HG03439 (cell line): ENCODE measurements around the gene MIEN1.
"Not testable (repeated sequence)": the region's sequence is repeated elsewhere in the genome, so short reads cannot be mapped to it uniquely, and the experiment has no call there.

Source experiments
- ATAC-seq: cut with Tn5 transposase; IDR thresholded peaks from one replicate; pipeline ENCODE4 v1.9.1; 2021; ENCODE audit warnings: mild to moderate bottlenecking, moderate library complexity; ENCODE audit not compliant: unreplicated experiment

The MIEN1 gene, protein sequence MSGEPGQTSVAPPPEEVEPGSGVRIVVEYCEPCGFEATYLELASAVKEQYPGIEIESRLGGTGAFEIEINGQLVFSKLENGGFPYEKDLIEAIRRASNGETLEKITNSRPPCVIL

DNA sequence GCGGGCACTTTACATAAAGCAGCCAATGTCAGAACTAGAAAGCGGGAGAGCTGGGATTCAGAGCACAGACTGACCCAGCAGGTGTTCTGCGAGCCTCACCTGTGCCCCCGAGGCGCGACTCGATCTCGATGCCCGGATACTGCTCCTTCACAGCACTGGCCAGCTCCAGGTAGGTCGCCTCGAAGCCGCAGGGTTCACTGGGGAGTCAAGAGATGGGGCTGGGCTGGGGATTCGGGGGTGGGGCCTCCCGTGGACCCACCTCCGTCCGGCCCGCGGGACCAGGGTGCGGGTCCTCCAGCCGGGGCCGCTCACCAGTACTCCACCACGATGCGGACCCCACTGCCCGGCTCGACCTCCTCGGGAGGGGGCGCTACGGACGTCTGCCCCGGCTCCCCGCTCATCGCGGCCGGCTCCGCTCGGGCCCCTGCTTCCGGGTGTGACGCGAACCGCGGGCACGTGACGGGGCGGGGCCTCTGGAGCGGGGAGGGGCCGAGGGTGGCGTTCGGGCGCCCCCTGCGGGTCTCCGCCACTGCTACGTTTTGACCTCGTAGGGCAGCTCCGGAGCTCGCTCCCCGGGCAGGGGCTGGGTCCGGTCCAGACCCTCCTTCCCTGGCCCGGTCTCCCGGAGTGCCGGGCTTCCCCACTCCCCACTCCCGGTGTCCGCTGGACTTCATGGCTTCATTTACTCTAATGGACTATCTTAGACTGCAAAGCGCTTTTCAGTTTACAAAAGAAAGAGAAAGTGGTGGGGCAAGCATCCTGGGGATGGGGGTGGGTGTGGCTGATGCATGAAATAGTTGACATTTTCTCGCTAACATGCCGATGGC, at the start of gene MIEN1:
MIEN1 (minus strand) TSS at position 438 of the 827 bp plus-strand sequence; CDS start at position 401, 37 bp downstream.
- ATAC-seq: peak; percentile 88

DNA sequence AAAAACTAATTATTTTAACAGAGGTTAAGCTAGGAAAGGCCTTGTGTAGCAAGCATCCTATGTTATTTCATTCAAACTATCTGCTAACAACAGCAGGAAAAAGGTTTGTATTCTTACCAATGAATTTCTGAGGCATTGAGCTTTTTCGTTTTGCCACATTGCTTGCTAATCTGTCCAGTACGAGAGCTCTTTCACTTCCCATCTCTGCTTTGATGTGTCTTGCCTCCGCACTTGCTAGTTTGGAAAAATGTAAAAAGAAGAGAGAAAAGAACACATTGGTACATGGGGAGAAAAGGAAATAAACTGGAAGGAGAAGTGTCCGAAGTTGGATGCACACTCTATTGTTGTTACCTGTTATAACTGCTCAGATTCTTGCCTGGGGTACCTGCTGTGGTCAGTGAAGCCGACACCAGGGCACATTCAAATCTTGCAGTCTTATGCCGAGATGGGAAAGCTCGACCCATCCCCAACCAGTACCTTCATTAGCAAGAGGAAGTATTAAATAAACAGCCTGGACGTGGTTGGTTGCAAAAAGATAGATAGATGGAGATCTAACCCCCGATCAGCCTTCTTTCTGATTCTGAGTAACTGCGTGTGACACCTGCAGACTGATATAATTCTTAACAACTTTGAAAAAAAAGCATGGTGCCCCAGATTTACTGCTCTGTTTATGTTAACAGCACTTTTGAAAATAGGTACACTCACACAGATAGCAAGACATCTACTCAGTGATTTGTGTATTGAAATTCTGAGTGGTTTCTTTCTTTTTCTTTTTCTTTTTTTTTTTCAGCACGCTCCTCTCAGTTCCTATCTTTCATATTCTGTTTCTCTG, 47.4 kb upstream of the MIEN1 start:
- peak; percentile 52 for ATAC-seq

DNA sequence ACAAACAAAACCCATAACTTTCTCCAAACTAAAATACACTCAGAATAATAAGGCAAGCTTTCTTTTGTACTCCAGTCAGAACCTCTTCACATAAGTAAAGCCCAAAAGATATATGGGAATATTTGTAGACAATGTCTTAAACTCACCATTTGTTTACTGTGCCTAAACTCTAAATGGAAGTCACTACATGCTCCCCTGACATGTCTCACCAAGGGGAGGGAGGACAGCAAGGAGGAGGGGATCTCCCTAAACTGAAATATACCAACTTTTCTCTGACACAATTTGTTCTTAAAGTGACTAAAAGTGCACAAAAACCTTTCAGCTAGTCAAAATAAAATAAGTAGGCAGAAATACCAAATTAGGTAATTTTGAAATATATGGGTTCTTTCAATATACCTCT, 45.9 kb upstream of the MIEN1 start:
- no peak for ATAC-seq

DNA sequence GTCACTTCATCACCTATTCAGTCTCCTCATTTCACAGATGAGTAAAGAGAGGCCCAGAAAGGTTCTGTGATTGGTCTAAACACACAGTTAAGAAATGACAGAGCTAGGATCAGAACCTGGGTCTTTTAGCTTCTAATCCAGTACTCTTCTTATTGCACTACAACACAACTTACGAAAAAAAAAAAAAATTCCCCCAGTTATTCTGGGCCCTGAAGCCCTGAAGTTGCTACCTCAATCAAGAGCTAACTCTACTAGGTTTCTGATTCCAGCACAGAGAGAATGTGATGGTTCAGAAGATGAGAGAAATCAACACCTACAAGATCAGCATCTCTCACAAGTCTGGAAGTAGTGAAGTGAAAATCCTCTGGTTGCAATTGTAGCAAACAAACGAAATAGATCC, 44.7 kb upstream of the MIEN1 start:
- no peak for ATAC-seq

DNA sequence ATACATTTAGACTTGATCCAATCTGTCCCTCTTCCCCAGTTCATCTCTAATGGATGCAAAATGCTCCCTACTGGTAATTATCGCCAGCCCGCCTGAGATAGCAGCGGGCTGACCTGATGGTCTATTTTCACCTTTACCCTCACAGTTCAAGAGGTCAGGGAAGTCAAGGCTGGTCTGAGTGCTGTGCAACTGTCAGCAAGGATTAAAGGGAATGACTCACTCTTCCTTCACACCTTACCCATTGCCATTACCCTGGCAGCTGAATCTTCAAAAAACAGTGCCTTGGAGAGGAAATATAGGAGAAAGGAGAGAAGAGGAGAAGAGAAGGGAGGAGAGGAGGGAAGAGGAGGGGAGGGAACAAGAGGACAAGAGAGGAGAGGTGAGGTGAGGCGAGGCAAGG, 43.7 kb upstream of the MIEN1 start:
- no peak for ATAC-seq

DNA sequence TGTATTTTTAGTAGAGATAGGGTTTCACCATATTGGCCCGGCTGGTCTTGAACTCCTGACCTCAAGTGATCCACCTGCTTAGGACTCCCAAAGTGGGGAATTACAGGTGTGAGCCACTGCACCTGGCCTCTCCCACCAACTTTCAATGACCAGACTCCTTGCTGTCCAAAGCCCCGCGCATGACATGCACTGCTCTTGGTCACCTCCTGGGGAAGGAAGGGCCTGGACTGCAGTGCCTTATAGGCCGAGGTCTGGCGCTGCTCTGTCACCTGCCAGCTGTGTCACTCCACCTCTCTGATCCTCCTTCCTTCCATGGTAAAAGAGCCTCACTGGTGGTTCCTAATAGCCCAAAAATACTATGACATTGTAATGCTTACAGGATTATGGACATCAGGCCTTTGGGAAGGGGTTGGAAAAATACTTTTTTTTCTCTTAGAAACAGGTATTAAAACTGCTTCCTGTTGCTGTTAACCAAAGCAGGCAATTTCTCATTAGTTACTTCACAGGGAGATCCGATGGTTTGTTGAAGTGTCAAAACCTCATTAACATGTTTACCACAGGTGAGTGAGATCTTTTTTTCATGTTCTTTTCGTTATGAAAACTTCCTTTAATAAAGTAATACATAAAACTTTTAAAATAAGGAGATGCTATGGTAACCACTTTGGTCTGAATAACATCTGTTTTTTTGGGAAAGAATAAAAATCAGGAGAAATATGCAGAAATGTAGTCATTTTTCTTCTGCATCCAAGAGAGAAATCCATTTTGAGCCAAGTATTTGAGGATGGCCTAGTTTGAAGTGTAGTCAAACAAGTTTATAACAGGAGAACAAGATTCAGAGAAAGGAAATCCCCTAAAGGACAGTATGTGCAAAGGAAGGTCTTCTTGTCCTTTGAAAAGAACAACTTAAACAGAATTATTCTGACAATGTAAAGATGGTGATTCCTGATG, 42.9 kb upstream of the MIEN1 start:
- ATAC-seq: no peak

DNA sequence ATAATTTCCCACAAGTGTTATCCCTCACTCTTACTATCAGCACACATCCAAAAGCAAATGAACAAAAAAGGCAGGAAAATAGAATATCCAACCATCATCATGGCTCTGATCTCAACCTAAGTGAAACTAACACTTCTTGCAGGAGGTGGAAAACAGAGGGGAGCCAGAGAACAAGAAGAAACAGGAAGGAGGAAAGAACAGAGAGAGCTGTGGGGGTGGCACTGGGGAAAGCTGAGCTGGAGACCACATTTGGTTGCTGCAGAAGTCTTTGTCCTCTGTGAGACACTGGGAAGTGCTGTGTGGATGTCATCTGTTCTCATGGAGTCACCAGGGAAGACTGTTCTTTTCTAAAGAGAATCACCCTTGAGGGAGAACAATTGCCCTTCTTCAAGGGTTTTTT, 42.1 kb upstream of the MIEN1 start:
- no peak for ATAC-seq

DNA sequence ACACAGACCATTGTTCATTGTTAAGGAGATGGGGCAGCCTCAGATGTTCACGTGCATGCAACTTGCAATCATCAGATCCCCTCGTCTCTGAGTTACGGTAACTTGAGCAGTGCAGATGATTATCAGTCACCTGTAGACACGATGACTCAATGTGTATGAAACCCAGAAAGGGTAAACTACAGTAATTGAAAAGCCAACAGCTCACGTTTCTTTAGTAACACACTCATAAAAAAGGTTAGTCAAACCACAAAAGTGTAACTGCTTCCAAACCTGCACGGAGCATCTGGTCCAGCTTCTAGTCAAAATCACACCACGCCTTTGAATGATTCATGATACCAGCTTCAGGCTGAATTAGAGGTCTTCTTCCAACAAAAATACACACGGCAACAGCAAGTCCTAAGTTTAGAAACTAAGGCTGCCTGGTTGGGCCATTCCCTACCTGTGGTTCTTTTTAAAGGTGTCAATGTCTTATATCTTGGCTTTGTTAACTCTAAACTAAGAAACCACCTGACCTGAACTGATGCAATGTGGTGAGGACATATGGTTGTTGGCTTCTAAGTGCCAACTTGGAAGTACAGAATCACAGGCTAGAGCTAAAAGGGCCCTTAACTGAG, 39.7 kb upstream of the MIEN1 start:
- ATAC-seq: peak; percentile 46

DNA sequence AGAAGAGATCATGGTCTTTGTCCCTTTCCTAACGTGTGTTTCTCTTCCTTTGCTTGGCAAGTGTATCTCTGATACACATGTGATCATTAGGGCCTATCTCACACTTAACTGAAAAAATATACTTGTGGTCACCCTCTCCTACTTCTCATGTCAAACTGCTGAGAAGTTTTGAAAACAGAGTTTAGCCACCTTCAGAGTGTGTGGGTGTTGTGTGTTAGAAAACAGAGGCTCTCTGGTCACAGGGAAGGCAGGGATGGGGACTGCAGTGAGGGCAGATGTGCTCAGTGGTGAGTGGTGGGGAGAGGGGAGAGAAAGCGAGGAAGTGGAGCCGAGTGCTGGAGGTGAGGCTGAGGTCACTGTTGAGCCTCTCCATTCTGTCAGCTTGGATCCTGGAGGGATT, 36.8 kb upstream of the MIEN1 start:
- ATAC-seq: no peak

DNA sequence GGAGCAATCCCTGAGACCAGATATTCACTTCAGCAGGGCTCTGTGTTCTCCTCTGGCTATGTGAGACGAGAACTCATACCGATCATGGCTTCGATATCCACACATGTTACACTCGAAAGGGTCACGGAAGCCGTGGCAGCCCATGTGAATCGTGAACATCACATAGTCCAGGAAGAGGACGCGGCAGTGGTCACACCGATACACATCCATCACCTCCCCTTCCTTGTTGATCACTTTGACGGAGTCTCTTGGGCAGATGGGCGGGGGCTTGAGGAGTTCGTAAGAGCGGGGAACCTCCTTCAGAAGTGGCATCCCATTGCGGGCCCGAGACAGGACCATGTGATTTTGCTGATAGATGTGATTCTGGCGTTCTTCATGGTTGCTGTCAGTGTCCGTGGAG, 35.4 kb upstream of the MIEN1 start:
- no peak for ATAC-seq

DNA sequence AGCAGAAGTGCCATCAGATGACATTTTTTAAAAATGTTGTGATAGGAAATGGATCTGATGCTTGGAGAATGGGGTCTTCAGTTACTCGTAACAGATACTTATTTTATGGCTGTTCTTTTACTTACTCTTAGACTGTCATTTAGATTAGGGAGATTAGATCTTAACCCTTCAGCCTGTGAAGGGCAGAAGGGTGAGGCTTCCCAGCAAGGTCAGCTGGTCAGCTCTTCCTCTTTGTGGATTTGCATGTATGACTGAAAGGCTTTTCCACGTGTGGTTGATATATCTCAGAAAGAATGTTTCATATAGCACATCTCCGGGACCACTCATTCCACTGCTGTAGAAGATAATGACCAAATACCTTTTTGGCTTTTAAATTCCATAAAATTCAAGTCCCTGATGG, 34.8 kb upstream of the MIEN1 start:
- no peak for ATAC-seq

DNA sequence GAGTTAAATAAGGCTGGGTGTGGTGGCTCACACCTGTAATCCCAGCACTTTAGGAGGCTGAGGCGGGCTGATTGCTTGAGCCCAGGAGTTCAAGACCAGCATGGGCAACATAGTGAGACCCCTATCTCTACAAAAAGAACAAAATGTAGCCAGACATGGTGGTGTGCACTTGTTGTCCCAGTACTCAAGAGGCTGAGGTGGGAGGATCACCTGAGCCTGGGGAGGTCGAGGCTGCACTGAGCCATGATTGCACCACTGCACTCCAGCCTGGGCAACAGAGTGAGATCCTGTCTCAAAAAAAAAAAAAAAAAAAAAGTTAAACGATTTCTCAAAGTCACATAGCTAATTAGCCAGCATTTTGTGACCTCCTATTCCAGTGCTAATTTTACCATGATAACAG, 33.8 kb upstream of the MIEN1 start:
- ATAC-seq: not testable (repeated sequence)

DNA sequence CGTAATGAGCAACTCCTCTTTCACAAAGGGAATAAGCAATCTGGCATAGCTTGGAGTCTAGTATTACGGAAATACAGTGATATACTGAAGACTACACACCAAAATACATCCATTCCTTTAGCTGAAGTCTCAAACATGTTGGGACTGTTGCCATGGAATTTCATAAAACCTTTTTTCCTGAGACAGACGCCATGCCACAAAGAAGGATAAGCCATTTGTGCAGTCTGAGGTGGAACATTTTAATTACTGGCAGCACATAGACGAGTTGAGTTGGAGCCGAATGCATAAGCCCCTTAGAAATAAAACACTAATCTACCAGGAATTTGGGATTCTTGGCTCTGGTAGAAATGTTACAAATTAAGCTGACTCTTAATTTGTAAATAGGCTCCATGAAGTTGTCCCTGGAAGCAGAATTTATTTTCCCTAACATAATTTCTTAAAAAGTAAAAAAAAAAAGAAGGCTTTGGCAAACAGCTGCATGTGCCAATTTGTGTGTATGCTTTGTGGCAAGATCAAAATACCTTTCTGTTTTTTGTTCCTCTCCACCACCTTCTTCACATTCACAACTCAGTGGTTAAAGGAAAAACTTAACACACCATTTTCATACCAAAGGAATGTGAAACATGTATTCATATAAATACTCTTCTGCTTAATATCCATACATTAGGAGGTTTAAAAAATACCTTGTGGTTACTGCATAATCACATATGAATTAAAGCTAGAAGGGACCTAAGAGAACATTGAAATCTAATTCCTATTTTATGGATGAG, 32.9 kb upstream of the MIEN1 start:
- ATAC-seq: no peak

DNA sequence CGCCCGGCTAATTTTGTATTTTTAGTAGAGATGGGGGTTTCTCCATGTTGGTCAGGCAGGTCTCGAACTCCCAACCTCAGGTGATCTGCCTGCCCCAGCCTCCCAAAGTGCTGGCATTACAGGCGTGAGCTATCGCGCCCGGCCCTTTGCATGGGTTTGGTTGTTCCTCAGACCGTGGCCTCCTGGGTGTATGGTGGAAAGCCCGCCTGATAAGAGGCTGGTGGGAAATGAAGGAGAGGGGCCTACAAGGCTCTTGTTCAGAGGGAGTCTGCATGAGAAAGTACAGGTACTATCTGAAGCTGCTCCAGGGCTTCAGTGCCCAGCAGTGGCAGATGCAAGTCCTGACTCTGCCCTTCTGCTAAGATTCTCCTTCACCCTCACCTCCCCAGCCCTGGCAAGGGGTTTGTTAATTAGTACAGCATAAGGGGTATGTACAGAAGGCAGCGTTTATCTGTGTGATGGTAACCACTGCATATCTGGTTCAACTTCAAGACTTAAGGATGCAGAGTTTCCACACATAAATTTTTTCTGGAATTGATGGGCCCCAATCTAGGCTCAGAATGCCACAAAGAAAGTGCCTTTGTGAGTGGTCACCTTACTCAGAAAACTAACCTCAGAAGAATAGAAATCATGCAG, 31.6 kb upstream of the MIEN1 start:
- no peak for ATAC-seq

DNA sequence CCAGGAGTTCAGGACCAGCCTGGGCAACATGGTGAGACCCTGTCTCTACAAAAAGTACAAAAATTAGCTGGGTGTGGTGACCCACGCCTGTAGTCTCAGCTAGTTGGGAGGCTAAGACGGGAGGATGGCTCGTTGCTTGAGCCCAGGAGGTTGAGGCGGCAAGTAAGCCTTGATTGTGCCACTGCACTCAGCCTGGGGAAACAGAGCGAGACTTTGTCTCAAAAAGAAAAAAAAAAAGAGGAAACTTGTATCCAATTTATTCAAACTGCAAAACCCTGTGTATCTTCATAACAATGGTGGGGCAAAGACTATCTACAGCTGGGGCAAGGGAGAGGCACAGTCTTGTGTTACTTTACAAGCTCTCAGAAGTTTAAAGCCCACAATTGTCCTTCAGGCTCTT, 28.9 kb upstream of the MIEN1 start:
- no peak for ATAC-seq

DNA sequence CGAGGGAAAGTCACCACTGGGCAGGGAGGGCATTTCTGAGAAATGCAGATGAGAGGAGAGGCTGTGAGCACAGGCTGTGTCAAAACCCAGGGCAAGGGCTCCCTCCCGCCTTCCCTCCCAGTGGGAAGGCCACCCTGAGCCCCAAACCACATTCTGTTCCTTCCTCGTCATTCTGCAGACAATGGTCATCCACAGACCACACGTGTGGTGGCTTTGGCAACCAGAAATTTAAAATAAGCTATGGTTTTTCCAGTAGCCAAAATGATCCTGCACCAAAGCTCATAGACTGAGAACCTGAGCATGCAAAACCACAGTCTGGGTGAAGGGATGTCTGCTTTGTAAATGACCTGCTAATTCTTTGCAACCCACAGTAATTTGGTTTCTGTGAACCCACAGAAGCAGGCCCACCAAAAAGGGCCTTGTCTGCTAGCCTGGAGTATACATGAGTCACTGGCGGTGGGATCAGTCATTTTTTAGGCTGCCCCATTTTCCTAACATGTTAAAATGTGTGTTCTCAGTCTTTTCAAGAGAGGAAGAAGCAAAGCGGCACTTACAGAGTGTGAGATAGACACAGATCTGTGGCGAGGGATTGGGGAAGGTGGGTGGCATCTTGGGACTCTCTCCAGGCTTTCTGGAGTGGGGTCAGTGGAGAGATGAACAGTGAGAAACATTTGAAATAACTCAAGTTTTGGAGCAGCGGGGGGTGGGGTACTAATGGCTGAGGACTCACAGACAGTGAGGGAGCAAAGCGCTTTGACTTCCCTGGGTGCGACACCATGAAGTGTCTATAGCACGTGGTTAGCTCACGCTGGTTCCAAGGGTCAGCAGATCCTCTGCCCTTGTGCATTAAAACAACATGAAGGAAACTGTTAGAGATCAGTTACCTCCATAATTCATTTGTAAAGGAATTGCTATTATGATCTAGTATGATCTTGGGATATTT, 27.9 kb upstream of the MIEN1 start:
- no peak for ATAC-seq

DNA sequence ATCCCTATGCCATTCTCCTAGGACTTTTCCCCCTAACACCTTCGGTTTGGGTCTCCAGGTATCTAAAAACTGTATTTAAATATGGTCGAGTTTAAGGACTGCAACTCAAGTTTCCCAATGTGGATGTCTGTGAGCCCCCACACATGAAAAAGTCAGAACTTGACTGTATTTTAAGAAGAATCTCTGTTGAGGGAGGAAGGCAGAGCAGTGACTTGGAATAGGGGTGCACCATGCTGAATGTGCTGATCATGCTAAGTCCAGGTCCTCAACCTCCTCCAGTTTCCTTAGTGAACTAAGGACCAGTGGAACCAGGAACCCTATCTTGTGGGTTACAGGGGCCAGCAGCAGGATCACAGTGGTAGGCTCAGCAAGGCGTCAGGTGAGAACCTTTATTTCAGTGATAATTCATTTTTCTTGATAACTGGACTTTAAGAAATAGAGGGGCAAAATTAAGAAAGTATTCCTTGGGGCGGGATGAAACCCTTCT, 26.9 kb upstream of the MIEN1 start:
- no peak for ATAC-seq
